ENCODE results near the gene MEMO1. TPM values are rescaled to one million over a fixed set of nuclear protein-coding genes. Genes with fewer than 3 reads are reported as not detected.

MEMO1 gene
- total and polyA plus RNA-seq, 9 of the 15 experiments (the other 6 are each of a cell fraction or from before 2014, with no cell fraction given) = 22.1 to 87.7 (median 61.2) TPM

GRCh38 chr2:32043561-32043960 lies 32.8 kb upstream of the MEMO1 start:
- 62% methylated on average over 7 of the region's 7 CpGs for WGBS (ENCODE audit: insufficient coverage, low coverage, missing lambda C conversion rate)
- intact Hi-C loops (cut with micrococcal nuclease) = no loop called here

More at GRCh38 chr2:32043561-32043960, 32.8 kb upstream of the MEMO1 start:
- Histone ChIP-seq H3K36me3 (ENCODE audit: control insufficient read depth, insufficient read depth, low read length) (no peaks in the 10 kb centered on the region), H3K9ac (ENCODE audit: insufficient read depth in 1 of 2, low read depth in 2 of 2, low read length in 2 of 2) (no peak overlapping the region), H2AFZ (ENCODE audit: low read depth, low read length) (no peak overlapping the region), H3K9me3 (replicated peaks; ENCODE audit: control insufficient read depth, insufficient read depth, low read depth, low read length) (no peaks in the 10 kb centered on the region), H3K4me1 (replicated peaks in 1 of 2; ENCODE audit: control insufficient read depth in 2 of 2, insufficient read depth in 2 of 2, low read length in 2 of 2) (peaks cover 8 to 13% of the 10 kb centered on the region in 2 experiments; a peak in 2 of 5 replicates), H4K20me1 (replicated peaks; ENCODE audit: control insufficient read depth, insufficient read depth, low read length) (no peaks in the 10 kb centered on the region; the same call in 1 of the 2 replicates), H3K4me3 (no peak overlapping the region), H3K4me2 (ENCODE audit: insufficient read depth, low read length) (no peak overlapping the region), H3K27me3 (ENCODE audit: control insufficient read depth in 2 of 2, insufficient read depth in 2 of 2, low read length in 2 of 2) (no peaks in the 10 kb centered on the region), H3K27ac (ENCODE audit: extremely low read depth, low read depth, low read length) (no peak overlapping the region), H3K9me1 (ENCODE audit: control insufficient read depth, insufficient read depth, low read length) (no peaks in the 10 kb centered on the region), H3K79me2 (ENCODE audit: control insufficient read depth, insufficient read depth, low read length) (peaks cover 20% of the 10 kb centered on the region)
- ChIA-PET CTCF (ENCODE audit: low intra/inter-chr PET ratio) (no interaction called here), POLR2A (interaction anchor here (2.5 kb wide), 1 partner anchor 19 kb away, joined by 8 read pairs; no protein-coding TSS in a partner anchor)
- ATAC-seq = no peak
- BruUV-seq (replicated peaks) = no TSS peak
- no peak for FAIRE-seq
- no peak for DNase-seq (ENCODE audit: extremely low read depth in 1 of 4, low spot score in 3 of 4)
- in situ Hi-C loops (cut with MboI) = no loop called here
- no peak for TF ChIP-seq MXD1 (CRISPR knock-in tag; IDR thresholded peaks at IDR 0.05; ENCODE audit: borderline replicate concordance, poor library complexity, severe bottlenecking)
- TF ChIP-seq ZNF239 (CRISPR knock-in tag; IDR thresholded peaks at IDR 0.05) = no peak
- TF ChIP-seq ZNF324 (CRISPR knock-in tag; IDR thresholded peaks at IDR 0.05) = no peak
- TF ChIP-seq ZBTB7A (IDR thresholded peaks at IDR 0.05; ENCODE audit: borderline replicate concordance, control insufficient read depth, low read depth, low read length) = no peak
- no peak for TF ChIP-seq HMGXB4 (CRISPR knock-in tag; IDR thresholded peaks at IDR 0.05)
- no peak for TF ChIP-seq ADNP (tag; IDR thresholded peaks at IDR 0.05)
- no peak for TF ChIP-seq RREB1 (CRISPR knock-in tag; IDR thresholded peaks at IDR 0.05)
